ENCODE measurements around the gene NKAIN2.

NKAIN2 gene

GRCh38 chr6:123808556-123808955, 4.9 kb downstream of the NKAIN2 start:
- no peak for DNase-seq (ENCODE audit: low read depth)

GRCh38 chr6:123810214-123810613, 6.5 kb downstream of the NKAIN2 start:
- no peak for DNase-seq (ENCODE audit: low read depth)

GRCh38 chr6:123810948-123811347, 7.3 kb downstream of the NKAIN2 start:
- no peak for DNase-seq (ENCODE audit: low read depth)

GRCh38 chr6:123811378-123811777, 7.7 kb downstream of the NKAIN2 start:
- no peak for DNase-seq (ENCODE audit: low read depth)

GRCh38 chr6:123812621-123813020, 9.0 kb downstream of the NKAIN2 start:
- no peak for DNase-seq (ENCODE audit: low read depth)

- no peak for DNase-seq (ENCODE audit: low read depth)
Observed at GRCh38 chr6:123821112-123821511, 17.4 kb downstream of the NKAIN2 start.

- DNase-seq (ENCODE audit: low read depth): no peak
Observed at GRCh38 chr6:123829302-123829953, 25.8 kb downstream of the NKAIN2 start.

- DNase-seq (ENCODE audit: low read depth): no peak
Observed at GRCh38 chr6:123830120-123830519, 26.5 kb downstream of the NKAIN2 start.

- no peak for DNase-seq (ENCODE audit: low read depth)
Observed at GRCh38 chr6:123838505-123839234, 35.0 kb downstream of the NKAIN2 start.

GRCh38 chr6:123841067-123841896, 37.6 kb downstream of the NKAIN2 start:
- no peak for DNase-seq (ENCODE audit: low read depth)

- DNase-seq (ENCODE audit: low read depth): no peak
Observed at GRCh38 chr6:123844011-123844410, 40.3 kb downstream of the NKAIN2 start.

GRCh38 chr6:123848347-123848746, 44.7 kb downstream of the NKAIN2 start:
- DNase-seq (ENCODE audit: low read depth): no peak

- DNase-seq (ENCODE audit: low read depth): no peak
Observed at GRCh38 chr6:123849406-123849805, 45.7 kb downstream of the NKAIN2 start.

- no peak for DNase-seq (ENCODE audit: low read depth)
Observed at GRCh38 chr6:123850555-123850954, 46.9 kb downstream of the NKAIN2 start.

GRCh38 chr6:123854201-123854600, 50.5 kb downstream of the NKAIN2 start:
- DNase-seq (ENCODE audit: low read depth): no peak

- no peak for DNase-seq (ENCODE audit: low read depth)
Observed at GRCh38 chr6:123855506-123855905, 51.8 kb downstream of the NKAIN2 start.

- DNase-seq (ENCODE audit: low read depth): no peak
Observed at GRCh38 chr6:123859291-123859690, 55.6 kb downstream of the NKAIN2 start.

GRCh38 chr6:123869334-123869733, 65.7 kb downstream of the NKAIN2 start:
- DNase-seq (ENCODE audit: low read depth): no peak

GRCh38 chr6:123873974-123874373, 70.3 kb downstream of the NKAIN2 start:
- no peak for DNase-seq (ENCODE audit: low read depth)

- no peak for DNase-seq (ENCODE audit: low read depth)
Observed at GRCh38 chr6:123875784-123876183, 72.1 kb downstream of the NKAIN2 start.

GRCh38 chr6:123879749-123880148, 76.1 kb downstream of the NKAIN2 start:
- no peak for DNase-seq (ENCODE audit: low read depth)

- DNase-seq (ENCODE audit: low read depth): no peak
Observed at GRCh38 chr6:123888771-123889513, 85.3 kb downstream of the NKAIN2 start.

All from CMK (cell line).